Stimulated activated CD8-positive, alpha-beta memory T cell treated with anti-CD3 and anti-CD28 coated beads, Interleukin-15, amount 100 ng/mL, for 48 hours (primary cell): Measurements from ENCODE around the gene RAB11FIP5.
"Not testable (repeated sequence)": the region's sequence is repeated elsewhere in the genome, so short reads cannot be mapped to it uniquely, and the experiment has no call there.

Experiments
- DNase-seq, 2 donors: peaks; one replicate each; pipeline ENCODE4 v3.0.0-alpha.2; 2020; ENCODE audit warnings: low read depth in 2 of 2

RAB11FIP5 gene, protein sequence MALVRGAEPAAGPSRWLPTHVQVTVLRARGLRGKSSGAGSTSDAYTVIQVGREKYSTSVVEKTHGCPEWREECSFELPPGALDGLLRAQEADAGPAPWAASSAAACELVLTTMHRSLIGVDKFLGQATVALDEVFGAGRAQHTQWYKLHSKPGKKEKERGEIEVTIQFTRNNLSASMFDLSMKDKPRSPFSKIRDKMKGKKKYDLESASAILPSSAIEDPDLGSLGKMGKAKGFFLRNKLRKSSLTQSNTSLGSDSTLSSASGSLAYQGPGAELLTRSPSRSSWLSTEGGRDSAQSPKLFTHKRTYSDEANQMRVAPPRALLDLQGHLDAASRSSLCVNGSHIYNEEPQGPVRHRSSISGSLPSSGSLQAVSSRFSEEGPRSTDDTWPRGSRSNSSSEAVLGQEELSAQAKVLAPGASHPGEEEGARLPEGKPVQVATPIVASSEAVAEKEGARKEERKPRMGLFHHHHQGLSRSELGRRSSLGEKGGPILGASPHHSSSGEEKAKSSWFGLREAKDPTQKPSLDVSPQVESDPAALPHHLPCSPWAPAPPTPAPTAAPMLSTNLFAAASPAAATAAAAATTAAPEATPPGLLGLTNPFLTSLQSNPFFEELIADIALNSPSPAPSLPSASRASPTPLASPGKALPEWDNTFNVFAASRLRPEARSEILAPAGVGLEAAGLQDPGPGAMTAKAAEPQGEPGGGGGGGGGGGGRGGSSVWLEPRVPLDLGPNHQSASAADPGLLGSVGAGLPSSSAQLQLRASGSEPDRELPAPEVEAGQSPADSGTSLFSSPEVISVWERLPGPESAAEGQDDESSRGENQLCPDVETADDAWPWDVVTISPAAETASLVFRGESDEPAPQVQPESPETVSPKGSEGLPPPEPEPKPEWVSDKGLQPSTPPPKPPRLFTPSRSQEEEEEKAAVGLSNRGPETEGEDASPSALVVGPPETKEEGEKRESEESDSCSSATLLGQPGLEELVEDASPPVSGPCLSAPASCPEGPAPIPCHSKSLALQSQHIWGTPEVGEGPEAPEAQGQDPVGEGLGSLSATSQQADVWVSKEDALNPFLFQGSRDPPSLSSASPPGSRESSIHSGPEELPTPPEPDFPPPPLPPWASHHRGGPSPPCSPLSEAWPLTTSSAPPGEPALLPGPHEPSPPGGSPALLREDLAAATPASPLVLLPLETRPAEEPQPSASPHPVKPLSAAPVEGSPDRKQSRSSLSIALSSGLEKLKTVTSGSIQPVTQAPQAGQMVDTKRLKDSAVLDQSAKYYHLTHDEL (N-terminal part only)

GRCh38 chr2:73112913-73113854 is at the start of gene RAB11FIP5:
Gene RAB11FIP5, minus strand, starts transcription at chr2:73112948. Its CDS starts 171 bp downstream, at chr2:73112777.
- peak; percentile 56 to 66 for DNase-seq

DNA sequence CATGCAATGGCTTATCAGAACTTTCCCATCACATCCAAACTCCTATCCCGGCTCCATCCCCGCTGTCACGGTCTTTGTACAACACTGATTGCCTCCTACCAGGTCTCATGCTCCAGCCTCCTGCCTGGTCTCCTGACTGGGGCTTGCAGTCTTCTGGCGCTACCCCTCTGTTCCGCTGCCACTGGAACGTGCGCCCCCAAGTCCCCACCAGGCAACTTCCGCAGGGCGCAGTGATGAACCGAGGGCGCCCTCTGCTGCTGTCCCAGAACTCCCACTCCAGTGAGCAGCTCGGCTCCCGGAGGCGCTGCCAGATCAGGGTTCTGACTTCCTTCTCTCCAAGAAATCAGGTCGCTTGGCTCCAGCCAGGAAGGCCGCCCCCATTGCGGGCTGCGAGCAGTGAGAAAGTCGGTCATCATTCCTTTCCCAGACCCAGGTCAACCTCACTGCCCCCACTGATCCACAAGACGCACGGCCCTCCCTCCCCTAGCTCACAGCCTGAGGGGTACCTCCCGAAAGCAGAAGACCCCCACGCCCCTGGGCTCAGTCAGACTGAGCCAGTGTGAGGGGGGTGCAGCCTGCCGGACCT is 43.9 kb upstream of the RAB11FIP5 start:
- peak in 1 of 2 donors; percentile 34 for DNase-seq

- no peak for DNase-seq
These were observed 30.2 kb upstream of the RAB11FIP5 start for GRCh38 chr2:73142937-73143336.

GRCh38 chr2:73141896-73142295 is 29.1 kb upstream of the RAB11FIP5 start:
- no peak for DNase-seq

DNA sequence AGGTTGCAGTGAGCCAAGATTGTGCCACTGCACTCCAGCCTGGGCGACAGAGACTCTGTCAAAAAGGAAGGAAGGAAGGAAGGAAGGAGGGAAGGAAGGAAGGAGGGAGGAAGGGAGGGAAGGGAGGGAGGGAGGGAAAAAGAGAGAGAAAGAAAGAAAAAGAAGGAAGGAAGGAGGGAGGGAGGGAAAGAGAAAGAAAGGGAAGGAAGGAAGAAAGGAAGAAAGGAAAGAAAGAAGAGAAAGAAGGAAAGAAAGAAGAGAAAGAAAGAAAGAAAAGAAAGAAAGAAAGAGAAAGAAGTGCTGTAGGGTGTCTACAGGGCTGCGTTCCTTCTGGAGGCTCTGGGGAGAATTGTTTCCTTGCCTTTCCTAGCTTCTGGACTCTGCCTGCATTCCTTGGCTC is 22.5 kb upstream of the RAB11FIP5 start:
- DNase-seq: no peak

DNA sequence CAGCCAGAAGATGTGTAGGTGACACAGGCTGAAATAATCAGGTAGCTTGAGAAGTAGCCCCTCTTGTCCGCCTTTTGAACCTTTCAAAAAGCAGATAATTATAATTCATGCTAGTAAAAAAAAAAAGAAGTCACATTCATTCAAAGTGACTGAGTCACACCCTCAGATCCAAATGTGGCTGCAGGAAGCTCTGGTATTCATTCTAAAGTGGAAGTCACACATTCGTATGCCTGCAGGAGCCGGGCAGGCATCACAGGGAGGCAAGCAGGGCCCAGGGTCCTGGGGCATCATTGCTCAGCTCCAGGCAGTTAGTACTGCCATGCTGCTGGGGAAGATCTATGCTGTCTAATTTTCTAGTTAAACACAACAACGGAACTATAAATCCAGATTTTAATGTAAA is 21.7 kb upstream of the RAB11FIP5 start:
- no peak for DNase-seq

- no peak for DNase-seq
These were observed 20.9 kb upstream of the RAB11FIP5 start for GRCh38 chr2:73133566-73134197.

- DNase-seq: no peak
These were observed 19.1 kb upstream of the RAB11FIP5 start for GRCh38 chr2:73131807-73132206.

DNA sequence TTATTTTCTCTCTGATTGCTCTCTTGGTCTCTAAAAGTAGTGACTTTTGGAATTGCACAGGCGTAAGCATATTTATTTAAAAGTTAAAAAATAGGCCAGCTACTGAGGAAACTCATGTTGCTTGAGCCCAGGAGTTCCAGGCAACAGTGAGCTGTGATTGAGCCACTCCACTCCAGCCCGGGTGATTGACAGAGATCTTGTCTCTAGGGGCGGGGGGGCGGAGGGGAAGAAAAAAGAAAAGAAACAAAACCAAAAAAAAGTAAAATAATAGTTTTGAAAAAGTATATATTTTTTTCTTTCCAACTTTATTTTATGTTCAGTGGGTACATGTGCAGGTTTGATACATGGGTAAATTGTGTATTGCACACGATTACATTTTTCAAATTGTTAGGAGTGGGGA is 18.0 kb upstream of the RAB11FIP5 start:
- DNase-seq: no peak

- DNase-seq: no peak
These were observed 16.2 kb upstream of the RAB11FIP5 start for GRCh38 chr2:73128841-73129535.

GRCh38 chr2:73122536-73122935 is 9.8 kb upstream of the RAB11FIP5 start:
- no peak for DNase-seq

- DNase-seq: not testable (repeated sequence)
These were observed 7.0 kb upstream of the RAB11FIP5 start for GRCh38 chr2:73119611-73120239.

- DNase-seq: no peak
These were observed 4.7 kb upstream of the RAB11FIP5 start for GRCh38 chr2:73117441-73117840.

GRCh38 chr2:73116182-73116960 is 3.6 kb upstream of the RAB11FIP5 start:
- DNase-seq: no peak

- DNase-seq: no peak
These were observed 1.6 kb upstream of the RAB11FIP5 start for GRCh38 chr2:73114273-73114867.

DNA sequence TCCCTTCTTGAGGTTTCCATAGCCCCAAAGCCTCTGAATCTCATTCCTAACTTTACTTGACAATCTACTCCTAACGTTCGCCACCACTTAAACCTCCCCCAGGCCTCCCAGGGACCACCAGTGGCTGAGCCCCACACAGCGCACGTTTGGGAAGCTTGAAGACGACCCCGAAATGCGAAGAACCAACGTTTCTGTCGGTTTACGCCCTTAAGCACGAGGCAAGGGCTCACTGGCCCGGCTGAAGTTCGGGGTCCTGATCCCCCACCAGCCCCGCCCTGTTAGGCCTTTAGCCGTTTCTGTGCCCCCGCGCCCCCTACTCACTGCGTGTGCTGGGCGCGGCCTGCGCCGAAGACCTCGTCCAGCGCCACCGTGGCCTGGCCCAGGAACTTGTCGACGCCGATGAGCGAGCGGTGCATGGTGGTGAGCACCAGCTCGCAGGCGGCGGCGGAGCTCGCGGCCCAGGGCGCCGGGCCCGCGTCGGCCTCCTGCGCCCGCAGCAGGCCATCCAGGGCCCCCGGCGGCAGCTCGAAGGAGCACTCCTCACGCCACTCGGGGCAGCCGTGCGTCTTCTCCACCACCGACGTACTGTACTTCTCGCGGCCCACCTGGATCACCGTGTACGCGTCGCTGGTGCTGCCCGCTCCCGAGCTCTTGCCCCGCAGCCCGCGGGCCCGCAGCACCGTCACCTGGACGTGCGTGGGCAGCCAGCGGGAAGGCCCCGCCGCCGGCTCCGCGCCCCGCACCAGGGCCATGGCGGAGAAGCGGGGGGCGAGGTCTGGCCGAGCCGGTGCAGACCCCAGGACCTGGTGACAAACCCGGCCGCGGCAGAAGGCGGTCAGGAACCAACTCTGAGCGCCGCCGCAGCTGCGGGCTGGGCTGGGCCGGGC is 479 bp downstream of the RAB11FIP5 start:
- peak in 1 of 2 donors; percentile 7 for DNase-seq
